GM18511 (cell line): Measurements from ENCODE around the gene SNTB2.
"Not testable (repeated sequence)": the region's sequence is repeated elsewhere in the genome, so short reads cannot be mapped to it uniquely, and the experiment has no call there.

Experiments
- ATAC-seq: cut with Tn5 transposase; IDR thresholded peaks from one replicate; pipeline ENCODE4 v1.9.1; 2021; ENCODE audit warnings: mild to moderate bottlenecking, moderate library complexity; ENCODE audit not compliant: unreplicated experiment

SNTB2 gene

GRCh38 chr16:69225121-69225520 is 38.2 kb downstream of the SNTB2 start:
- no peak for ATAC-seq

GRCh38 chr16:69233124-69233523 is 46.2 kb downstream of the SNTB2 start:
- ATAC-seq: no peak

- no peak for ATAC-seq
These were observed 47.5 kb downstream of the SNTB2 start for GRCh38 chr16:69234460-69234859.

GRCh38 chr16:69236319-69236718 is 49.4 kb downstream of the SNTB2 start:
- no peak for ATAC-seq

GRCh38 chr16:69237296-69237695 is 50.3 kb downstream of the SNTB2 start:
- no peak for ATAC-seq

- ATAC-seq: no peak
These were observed 52.9 kb downstream of the SNTB2 start for GRCh38 chr16:69239851-69240250.

GRCh38 chr16:69240331-69240730 is 53.4 kb downstream of the SNTB2 start:
- no peak for ATAC-seq

- ATAC-seq: no peak
These were observed 55.0 kb downstream of the SNTB2 start for GRCh38 chr16:69241926-69242325.

GRCh38 chr16:69243479-69243878 is 56.5 kb downstream of the SNTB2 start:
- no peak for ATAC-seq

GRCh38 chr16:69244336-69244735 is 57.4 kb downstream of the SNTB2 start:
- no peak for ATAC-seq

- ATAC-seq: no peak
These were observed 63.1 kb downstream of the SNTB2 start for GRCh38 chr16:69250081-69250480.

GRCh38 chr16:69253870-69254341 is 66.9 kb downstream of the SNTB2 start:
- ATAC-seq: no peak

- ATAC-seq: not testable (repeated sequence)
These were observed 72.4 kb downstream of the SNTB2 start for GRCh38 chr16:69259428-69259764.

- no peak for ATAC-seq
These were observed 73.1 kb downstream of the SNTB2 start for GRCh38 chr16:69260019-69260418.

- no peak for ATAC-seq
These were observed 73.5 kb downstream of the SNTB2 start for GRCh38 chr16:69260506-69260905.

GRCh38 chr16:69266334-69267063 is 79.5 kb downstream of the SNTB2 start:
- no peak for ATAC-seq

GRCh38 chr16:69267633-69268032 is 80.7 kb downstream of the SNTB2 start:
- no peak for ATAC-seq

GRCh38 chr16:69270395-69270794 is 83.4 kb downstream of the SNTB2 start:
- no peak for ATAC-seq

- no peak for ATAC-seq
These were observed 83.9 kb downstream of the SNTB2 start for GRCh38 chr16:69270831-69271230.

- no peak for ATAC-seq
These were observed 86.0 kb downstream of the SNTB2 start for GRCh38 chr16:69273009-69273408.

- no peak for ATAC-seq
These were observed 87.8 kb downstream of the SNTB2 start for GRCh38 chr16:69274699-69275235.

- no peak for ATAC-seq
These were observed 89.5 kb downstream of the SNTB2 start for GRCh38 chr16:69276148-69277115.
